Smooth muscle cell of bladder (primary cell): ENCODE results near the gene SHC4. TPM values are rescaled to one million over a fixed set of nuclear protein-coding genes. Genes with fewer than 3 reads are reported as not detected.

Experiments
- total RNA-seq: library from RNA; depleted of rRNA; stranded (reverse); fragments of >200 nt; gene quantifications from 2 replicates; pipeline ENCODE4 v1.2.3, GENCODE V29; 2014

The SHC4 gene
- 1.8 and 3.8 TPM in 2 replicates for total RNA-seq

GRCh38 chr15:48963524-48964113 is at the start of gene SHC4:
TSS of gene SHC4 (minus strand) at chr15:48963919. CDS start at chr15:48963015, 904 bp downstream.

GRCh38 chr15:48877630-48878595 is 85.8 kb downstream of the SHC4 start, which contains the start of gene EID1:
TSS of gene EID1 (plus strand) at chr15:48878134. CDS start at chr15:48878177, 43 bp downstream.

GRCh38 chr15:48810414-48811324 is 153.1 kb downstream of the SHC4 start, which contains the start of gene CEP152:
TSS of gene CEP152 (minus strand) at chr15:48811069. CDS start at chr15:48805649, 5,420 bp downstream.

Other genes with a start within 250 kb of the SHC4 start
- 4.7 and 8.0 TPM in 2 replicates for gene CEP152, start 152.8 kb downstream of the SHC4 start, total RNA-seq
- 272 and 359 TPM in 2 replicates for gene EID1, start 85.8 kb downstream of the SHC4 start, total RNA-seq
- 25.2 and 25.9 TPM in 2 replicates for gene SECISBP2L, start 82.5 kb upstream of the SHC4 start, total RNA-seq
- gene COPS2, start 191.7 kb upstream of the SHC4 start, total RNA-seq, result 84.9 and 105 TPM in 2 replicates
- 47.8 and 51.5 TPM in 2 replicates for gene GALK2, start 206.3 kb upstream of the SHC4 start, total RNA-seq